ENCODE measurements around the gene SCCPDH.
"Not testable (repeated sequence)": the region's sequence is repeated elsewhere in the genome, so short reads cannot be mapped to it uniquely, and the experiment has no call there.

SCCPDH gene, protein sequence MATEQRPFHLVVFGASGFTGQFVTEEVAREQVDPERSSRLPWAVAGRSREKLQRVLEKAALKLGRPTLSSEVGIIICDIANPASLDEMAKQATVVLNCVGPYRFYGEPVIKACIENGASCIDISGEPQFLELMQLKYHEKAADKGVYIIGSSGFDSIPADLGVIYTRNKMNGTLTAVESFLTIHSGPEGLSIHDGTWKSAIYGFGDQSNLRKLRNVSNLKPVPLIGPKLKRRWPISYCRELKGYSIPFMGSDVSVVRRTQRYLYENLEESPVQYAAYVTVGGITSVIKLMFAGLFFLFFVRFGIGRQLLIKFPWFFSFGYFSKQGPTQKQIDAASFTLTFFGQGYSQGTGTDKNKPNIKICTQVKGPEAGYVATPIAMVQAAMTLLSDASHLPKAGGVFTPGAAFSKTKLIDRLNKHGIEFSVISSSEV

DNA sequence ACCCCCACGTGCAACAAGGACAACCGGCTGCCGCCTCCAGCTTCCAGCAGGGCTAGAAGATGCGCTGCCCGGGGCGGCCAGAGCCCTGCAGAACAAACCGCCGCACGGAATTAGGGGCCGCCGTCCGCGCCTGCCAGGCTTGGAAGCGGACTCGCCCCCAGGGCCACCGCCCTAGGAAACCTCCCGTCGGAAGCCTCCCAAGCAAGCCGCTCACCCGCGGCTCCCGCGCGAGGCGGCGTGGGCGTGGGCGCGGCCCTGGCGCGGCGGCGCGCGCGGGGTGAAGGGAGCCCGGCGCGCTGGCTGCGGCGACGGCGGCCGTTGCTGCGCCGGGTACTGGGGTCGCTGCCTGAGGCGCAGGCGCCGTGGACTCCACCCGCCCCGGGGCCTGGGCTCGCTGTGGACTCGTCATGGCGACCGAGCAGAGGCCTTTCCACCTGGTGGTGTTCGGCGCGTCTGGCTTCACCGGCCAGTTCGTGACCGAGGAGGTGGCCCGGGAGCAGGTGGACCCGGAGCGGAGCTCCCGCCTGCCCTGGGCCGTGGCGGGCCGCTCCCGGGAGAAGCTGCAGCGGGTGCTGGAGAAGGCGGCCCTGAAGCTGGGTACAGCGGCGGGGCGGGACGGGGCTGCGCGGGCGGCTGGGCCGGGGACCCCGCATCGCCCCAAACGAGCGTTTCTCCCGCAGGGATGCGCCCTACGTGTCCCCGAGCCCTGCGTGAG, at the start of gene SCCPDH:
SCCPDH (plus strand) TSS at position 394 of the 715 bp plus-strand sequence; CDS start at position 408, 14 bp downstream.
- DNase-seq, result peak; percentile 61 to 73

DNA sequence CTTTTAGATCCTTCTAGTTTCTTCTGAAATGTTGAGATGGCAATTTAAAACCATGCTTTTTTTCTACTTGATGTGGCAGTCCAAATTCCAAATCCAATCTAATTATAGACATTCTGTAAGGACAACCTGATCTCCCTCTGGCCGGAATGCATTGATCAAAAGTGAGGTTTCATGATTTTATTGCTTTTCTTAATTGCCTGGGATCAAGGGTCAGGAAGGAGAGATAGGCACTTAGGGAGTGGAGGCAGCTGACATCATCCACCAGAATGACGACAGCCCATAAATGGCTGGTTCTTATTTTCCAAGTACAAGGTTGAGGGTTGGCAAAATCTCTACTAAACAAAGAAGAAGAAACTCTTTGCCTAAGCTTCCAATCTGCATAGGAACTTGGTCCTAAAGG, 46.4 kb upstream of the SCCPDH start:
- DNase-seq, result no peak

DNA sequence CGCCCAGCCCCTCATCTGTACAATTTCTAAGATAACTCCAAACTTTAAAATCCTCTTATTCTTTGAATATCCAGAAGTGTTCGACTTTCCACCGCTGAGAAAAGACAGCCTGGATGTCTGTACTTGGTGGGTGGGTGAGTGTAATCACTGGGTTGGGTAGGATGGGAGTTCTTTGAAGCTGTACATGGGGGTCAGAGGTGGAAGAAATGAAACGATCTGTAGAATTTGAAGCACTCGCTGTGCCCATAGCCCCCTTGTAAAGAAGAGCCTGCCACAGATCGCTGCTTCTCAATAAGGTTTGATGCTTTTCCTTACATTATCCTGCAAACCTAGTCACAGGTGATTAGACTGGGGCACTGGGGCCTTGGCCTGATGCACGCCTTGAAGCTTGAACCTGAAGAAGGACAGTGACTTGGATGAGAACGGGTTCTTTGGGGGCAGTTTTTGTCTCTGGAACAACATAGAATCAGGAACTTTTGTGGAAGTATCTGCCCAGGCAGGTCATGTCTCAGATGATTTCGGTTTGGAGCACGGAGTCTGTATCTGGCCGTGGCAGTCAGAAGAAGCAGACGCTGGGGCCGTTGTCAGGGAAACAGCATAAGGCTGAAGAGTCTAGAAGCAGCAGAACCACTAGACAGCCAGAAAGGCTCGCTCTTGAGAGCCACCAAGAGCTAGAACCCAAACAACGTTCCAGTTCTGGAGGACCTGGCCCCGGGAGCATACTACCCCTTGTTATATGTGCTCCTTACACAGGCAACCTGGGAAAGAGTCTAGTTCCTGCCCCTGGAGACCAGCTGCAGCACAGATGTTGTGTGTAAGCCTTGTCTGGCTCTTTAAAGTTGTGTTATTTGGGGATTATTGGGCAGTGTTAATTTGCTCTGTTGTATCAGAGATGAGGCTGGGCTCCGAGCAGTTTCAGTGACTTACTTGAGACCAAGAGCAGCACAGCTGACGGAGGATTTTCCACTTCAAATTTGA, 45.1 kb upstream of the SCCPDH start:
- DNase-seq, result no peak

DNA sequence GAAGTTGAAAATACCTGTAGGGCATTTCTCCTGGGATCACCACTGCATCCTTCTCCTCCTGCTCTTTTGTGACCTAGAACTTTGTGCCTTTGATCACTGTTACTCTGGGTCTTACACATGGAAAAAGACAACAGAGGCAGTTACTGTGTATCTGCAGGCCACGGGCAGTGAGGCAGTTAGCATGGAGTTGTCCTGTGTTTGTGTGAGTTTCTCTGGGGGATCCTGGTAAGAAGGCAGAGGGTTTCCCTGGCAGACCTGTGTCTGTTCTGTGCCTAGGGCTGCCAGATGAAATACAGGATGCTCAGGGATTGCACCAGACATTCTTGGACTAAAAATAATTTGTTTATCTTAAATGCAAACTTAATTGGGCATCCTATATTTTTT, 44.4 kb upstream of the SCCPDH start:
- no peak for DNase-seq

DNA sequence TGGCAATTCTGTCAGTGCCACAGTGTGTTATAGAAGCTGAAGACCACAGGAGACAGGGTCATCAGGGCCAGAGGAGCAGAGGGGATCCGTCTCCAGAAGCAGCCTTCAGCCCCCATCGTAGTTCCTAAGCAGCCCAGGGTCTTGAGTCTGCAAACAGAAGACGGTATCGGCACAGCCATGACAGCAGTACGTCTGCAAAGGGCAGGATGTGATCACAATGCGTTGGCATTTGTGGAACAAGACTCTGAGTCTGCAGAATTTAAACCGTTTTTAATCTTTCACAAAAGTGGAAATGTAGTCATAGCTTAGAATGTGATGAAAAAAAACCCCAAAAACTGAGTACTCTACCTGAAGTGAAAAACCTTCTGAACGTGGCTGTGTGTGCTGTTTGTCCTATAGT, 44.0 kb upstream of the SCCPDH start:
- no peak for DNase-seq

DNA sequence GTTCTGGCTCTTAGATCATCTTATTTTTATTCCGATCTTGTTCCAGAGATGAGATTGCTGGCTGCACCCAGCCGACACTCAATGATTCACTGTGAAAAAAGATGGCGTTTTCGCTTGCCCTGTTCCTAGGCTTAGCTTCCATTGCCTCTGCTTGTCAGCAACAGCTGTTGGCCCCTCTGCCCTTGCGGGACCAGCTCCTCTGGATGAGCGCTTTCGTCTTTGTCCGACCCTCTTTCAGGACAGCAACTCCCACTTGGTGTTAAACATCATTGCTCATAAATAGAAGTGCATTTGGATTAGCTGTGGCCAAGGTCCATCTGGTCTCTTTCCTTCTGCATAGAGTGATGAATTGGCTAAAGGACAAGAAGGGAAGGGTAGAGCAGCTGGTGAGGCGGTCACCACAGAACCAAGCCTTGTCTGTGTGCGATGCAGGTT, 43.5 kb upstream of the SCCPDH start:
- DNase-seq, result no peak

DNA sequence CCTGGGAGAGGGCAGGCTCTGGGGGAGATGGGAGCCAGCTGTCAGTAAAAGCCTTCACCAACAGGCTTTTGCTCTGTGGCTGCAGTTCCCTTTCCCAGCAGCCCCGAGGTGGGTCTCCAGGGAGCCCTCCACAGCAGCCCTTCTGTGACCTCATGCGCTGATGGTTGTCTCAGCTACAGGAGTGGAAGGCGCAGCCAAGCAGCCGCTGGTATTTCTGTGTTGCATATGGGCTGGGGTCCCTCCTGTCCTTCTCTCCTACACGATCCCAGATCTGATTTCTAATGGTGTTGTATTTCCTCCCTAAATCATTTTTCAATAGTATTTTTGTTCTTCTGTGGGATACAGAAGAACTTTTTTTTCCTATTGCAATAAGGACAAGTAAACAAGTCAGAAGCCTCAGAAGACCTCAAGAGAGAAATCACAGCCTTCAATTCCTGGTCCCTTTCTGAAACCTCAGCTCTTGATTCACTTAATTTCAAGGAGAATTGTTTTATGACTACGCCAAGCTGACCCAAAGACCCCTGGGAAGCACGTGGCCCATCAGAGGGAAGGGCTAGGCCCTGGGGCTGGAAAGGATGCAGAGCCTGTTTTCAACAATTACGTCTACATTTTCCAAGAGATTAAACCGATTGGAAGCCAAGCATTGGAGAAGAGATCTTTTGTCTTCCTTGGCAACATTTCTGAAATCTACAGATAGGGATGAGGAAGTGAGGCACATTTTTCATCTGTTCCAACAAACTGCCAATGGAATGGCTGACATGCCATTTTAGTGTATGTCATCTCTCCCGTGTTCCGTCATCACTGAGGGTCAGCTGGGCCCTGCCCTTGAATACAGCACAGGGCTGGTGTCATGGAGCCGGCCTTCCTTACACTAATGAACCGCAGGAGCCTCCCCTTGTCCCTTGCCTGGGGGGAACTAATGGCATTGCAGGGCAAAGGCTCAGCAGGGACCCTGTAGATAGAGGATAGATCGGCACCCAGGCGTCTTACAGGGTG, 42.0 kb upstream of the SCCPDH start:
- DNase-seq, result no peak

DNA sequence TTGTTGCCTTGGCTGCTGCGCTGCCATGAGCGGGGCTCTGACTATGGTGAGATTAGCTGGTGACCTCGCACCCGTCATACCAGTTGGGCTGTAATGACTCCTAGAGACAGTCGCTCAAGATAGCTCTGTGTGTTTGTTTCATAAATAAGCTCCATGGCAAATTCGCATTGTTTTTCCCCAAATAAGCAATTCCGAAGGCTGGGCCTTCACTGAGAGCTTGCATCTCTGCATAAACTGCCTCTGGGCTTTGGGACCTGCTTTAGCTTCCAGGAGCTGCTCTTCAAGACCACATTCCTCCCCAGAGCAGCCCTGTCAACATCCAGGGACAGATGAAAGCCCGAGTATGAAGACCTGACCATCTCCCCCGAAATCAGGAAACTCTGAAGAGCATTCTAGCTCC, 40.7 kb upstream of the SCCPDH start:
- DNase-seq, result no peak

DNA sequence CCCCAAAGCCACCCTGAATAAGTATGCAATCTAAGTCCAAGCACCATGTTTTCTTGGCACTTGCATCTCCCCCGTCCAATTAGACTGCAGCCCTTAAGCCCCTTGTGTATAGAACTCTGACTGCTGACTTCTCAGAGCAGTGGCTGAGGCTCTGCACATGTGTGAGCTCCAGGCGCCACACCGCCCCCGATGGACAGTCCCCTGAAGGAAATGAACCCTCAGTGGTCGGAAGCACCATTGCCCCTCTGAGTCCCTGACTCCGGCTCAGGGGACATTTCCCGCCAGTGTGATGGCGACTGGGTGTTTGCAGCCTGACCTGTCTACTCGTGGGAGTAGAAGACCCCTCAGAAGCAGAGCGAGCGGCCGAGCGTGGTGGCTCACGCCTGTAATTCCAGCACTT, 37.2 kb upstream of the SCCPDH start:
- no peak for DNase-seq

DNA sequence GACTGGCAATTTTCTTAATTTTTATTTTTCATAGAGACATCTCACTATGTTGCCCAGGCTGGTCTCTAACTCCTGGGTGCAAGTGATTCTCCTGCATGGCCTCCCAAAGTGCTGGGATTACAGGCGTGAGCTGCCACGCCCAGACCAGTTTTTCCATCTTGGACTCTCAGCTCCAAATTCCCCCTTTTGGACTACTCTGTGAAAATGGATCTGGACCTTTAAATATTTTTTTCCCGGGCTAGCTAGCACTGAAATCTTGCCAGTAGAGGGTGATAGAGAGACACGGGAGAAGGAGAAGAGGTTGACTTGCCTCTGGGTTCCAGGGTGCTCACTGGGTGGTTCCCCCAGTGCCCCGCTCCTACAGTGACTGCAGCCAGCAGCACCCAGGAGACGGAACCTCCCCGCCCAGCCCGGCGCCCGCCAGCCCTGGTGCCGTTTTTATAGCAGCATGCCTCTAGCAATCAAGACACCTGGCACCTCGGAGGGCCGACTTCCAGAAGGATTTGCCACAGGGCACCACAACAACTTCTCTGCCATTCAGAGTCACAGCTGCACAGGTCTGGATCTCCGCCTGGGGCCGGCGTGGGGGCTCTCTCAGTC, 34.7 kb upstream of the SCCPDH start:
- DNase-seq, result peak; percentile 71 to 76

DNA sequence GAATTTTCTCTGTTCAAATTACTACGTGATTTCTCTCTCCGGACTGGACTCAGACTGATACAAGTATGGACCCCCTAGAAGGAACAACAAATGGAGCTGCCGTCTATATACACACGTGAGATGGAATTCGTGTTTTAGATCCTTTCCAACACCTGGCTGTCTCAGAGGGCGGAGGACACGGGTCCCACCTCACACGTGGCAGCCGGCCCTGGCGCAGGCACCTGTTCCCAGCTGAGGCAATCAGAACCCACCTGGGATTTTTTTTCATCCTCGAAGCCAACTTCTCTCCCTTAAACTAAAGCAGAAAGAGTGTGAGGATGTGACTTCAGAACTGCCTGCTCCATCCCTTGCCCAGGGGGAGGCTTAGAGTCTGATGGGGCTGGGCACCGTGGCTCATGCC, 34.1 kb upstream of the SCCPDH start:
- DNase-seq, result peak in 1 of 2 experiments; percentile 6

DNA sequence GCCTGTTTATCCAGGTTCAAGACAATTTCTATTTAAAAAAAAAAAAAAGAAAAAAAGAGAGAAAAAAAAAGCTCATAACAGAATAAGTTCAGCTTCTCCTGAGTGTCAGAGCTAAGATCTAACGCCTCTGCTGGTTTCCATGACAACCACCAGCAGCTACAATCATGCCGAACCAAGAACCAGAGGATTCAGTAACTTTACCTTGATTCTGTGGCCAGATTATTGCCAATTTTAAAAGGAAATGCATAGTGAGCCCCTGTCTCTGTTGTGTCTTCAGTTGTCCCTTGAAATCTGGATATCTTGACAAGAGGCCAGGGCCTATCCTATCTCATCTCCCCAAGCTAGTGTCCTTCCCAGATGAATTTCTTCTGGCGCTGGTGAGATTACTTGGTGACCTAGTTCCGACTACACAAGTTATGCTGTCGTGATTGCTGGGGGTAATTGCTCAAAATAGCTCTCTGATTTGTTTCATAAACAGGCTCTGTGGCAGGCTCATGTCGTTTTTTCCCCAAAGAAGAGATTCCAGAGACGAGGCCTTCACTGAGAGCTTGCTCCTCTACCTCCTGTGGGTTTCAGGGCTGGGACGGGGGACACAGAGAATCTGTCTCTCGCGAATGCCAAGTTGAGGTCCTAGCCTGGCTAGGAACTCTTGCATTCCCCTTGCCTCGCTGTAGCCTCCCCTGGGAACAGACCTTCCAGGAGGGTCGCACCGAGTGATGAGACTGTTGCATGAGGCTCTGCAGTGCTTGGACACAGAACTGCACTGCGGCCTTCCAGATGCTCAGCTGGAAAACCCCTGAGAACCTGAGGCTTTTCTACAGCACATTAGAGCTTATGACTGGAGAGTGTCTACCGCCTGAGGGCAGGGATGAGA, 32.4 kb upstream of the SCCPDH start:
- no peak for DNase-seq

DNA sequence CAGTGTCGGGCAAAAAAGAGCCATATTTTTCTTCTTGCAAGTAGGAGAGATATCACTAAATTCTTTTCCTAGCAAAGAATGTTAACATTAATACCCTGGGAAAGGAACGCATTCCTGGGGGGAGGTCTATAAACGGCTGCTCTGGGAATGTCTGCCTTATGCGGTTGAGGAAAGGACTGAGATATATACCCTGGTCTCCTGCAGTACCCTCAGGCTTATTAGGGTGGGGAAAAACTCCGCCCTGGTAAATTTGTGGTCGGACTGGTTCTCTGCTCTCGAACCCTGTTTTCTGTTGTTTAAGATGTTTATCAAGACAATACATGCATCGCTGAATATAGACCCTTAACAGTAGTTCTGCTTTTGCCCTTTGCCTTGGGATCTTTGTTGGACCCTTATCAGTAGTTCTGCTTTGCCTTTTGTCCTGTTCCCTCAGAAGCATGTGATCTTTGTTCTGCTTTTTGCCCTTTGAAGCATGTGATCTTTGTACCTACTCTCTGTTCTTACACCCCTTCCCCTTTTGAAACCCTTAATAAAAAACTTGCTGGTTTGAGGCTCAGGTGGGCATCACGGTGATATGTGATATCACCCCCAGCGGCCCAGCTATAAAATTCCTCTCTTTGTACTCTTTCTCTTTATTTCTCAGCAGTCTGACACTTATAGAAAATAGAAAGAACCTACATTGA, 29.9 kb upstream of the SCCPDH start:
- not testable (repeated sequence) for DNase-seq

DNA sequence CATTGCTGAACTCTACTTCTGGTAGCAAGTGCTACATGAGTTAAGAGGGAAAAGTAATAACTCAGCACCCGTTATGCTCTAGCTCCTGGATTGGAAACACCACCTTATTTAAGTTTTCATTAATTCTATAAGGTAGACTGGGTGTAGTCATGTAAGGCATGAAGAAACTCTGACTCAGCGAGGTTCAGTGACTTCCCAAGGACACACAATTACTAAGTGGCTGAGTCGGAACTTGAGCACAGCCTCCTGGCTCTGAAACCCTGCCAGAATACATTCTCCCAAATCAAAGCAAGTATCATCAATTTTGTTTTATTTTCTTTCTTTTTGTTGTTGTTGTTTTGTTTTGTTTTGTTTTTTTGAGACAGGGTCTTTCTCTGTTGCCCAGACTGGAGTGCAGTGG, 29.1 kb upstream of the SCCPDH start:
- no peak for DNase-seq

DNA sequence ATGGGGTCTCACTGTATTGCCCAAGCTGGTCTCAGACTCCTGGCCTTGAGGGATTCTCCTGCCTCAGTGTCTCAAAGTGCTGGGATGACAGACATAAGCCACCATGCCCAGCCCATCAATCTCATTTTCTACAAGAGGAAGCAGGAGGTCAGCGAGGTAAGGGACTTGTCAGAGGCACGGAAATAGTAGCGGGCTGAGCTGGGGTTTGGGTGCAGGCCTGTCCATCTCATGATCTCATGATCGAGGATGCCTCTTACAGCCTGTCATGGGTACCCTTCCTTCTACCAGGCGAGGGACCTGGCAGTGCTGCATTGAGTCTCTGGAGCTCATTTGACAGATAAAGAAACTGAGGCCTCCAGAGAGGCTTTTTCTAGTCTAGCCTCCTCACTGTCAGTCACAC, 28.5 kb upstream of the SCCPDH start:
- DNase-seq, result no peak

DNA sequence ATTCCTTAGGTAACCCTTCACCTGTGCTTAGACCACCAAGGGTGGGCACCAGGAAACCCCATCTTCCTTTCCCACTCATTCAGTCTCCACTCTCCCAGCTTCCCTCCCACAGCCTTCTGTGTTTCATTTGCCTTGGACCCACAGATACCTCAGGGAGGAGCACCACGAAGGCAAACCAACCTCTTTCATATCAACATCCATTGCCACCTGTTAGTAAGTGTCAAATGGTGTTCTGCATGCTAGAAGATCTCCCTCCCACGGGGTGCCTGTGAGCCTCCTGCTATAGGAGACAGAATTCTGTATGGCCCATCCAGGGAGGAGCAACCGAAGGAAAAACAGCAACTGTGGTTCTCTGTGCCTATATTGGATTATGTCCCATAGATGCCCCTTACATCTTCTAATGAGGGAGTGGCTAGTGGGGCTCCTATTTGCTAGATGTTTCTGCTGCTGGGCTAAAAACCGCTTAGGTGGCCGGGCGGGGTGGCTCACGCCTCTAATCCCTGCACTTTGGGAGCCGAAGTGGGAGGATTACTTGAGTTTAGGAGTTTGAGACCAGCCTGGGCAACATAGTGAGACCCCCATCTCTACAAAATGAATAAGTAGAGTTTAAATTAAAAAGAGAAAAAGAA, 25.6 kb upstream of the SCCPDH start:
- no peak for DNase-seq

DNA sequence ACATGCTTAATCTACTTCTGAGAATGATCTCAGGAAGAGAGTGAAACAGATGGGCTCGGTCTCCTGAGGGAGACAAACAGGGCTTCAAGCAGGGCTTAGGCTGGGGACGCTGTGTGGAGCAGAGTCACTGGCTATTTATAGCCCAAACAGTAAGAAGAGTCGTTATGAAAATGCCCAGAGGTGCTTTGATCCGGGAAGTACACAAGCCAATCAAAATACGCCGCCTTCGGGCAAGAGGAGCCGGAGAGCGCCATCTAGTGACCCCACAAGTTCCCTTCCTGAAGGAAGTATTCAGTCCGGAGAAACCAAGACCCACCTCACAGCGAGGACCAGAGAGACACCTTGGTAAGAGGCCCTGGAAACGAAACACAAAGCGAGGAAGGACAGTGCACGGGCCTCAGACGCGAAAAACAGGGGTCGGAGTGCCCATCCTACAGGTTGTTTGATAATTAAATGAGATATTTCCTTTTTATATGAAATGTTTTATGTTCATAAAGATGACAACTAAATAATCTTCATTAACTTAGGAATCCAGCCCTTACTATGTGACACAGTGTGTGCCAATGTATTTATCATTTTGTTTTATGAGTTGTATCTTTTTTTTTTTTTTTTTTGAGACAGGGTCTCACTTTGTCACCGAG, 25.0 kb upstream of the SCCPDH start:
- peak; percentile 94 for DNase-seq

DNA sequence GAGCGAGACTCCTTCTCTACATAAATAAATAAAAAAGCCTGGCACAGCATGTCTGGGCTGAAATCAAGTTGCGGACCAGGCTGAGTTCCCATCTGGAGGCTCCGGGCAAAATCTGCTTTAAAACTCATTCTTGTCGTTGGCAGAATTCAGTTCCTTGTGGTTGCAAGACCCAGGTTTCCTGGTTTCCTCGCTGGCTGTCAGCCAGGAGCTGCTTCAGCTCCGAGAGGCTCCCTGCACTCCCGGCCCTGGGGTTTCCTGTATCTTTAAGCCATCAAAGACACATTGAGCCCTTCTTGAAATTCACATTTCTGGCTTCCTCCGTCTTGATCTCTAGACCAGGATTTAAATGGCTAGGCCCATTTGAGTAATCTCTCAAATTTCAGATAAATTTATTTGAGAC, 20.6 kb upstream of the SCCPDH start:
- DNase-seq, result no peak

DNA sequence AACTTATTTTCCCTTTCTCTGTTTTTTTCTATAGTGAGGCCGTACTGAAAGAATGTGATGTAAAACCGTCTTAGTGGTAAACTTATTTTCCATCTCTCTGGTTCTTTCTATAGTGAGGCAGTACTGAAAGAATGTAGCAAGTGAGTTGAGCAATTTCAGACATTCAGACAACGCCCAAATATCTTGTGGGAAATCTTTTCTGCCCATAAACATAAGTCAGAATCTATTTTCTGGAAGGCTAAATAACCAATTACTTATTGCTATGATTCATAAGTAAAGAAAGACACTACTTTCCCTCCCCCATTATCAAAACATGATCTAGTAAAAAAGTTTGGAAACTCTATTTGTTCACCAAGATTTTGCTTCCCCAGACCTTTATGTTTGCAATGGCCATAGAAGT, 18.8 kb upstream of the SCCPDH start:
- no peak for DNase-seq
